ENCODE data around the gene FBXW8. TPM values are rescaled to one million over a fixed set of nuclear protein-coding genes. Genes with fewer than 3 reads are reported as not detected.

Gene FBXW8
- total and polyA plus RNA-seq, 2 donors (not counting 3 experiments of a cell fraction or from before 2014, with no cell fraction given): 15.4 TPM

DNA sequence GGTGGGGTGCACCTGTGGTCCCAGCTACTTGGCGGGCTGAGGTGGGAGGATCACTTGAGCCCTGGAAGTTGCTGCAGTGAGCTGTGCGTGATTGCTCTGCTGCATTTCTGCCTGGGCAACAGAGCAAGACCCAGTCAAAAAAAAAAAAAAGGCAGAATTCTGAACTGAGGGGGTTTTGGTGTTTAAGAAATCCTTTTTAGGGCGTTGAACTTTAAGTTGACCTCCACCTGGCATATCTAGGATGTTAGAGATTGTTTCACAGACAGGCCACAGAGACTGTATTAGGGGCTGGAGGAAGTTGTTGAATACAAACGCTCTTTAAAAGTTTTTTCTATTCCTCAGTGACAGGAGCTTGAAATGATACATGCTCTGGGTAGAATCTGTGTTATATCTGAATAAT, 60.5 kb downstream of the FBXW8 start:
- Histone ChIP-seq H3K9me3 (replicated peaks; ENCODE audit: control insufficient read depth, insufficient read depth, low read length) (no peaks in the 10 kb centered on the region), H3K4me3 (replicated peaks in 1 of 3; ENCODE audit: insufficient read depth in 1 of 3, low read depth in 1 of 3, low read length in 3 of 3) (no peak overlapping the region), H2AFZ (ENCODE audit: low read depth, low read length) (no peak overlapping the region), H3K27me3 (ENCODE audit: control insufficient read depth in 2 of 2, insufficient read depth in 2 of 2, low read length in 2 of 2) (no peaks in the 10 kb centered on the region), H3K4me2 (ENCODE audit: insufficient read depth, low read length) (no peak overlapping the region), H3K27ac (ENCODE audit: insufficient read depth, low read depth, low read length) (no peak overlapping the region), H3K36me3 (ENCODE audit: control insufficient read depth in 2 of 2, extremely low read depth in 1 of 2, insufficient read depth in 2 of 2, low read length in 2 of 2) (peaks cover 2 to 5% of the 10 kb centered on the region in 2 experiments), H3K4me1 (ENCODE audit: control insufficient read depth, extremely low read depth, insufficient read depth, low read length) (no peaks in the 10 kb centered on the region), H3K9me1 (replicated peaks; ENCODE audit: control insufficient read depth, extremely low read depth, insufficient read depth, low read length) (no peaks in the 10 kb centered on the region), H3K79me2 (ENCODE audit: control insufficient read depth, insufficient read depth, low read length) (no peaks in the 10 kb centered on the region), H3K9ac (replicated peaks; ENCODE audit: extremely low read depth, insufficient read depth, low read length) (no peak overlapping the region), H4K20me1 (replicated peaks; ENCODE audit: control insufficient read depth, extremely low read depth, insufficient read depth, low read length) (no peaks in the 10 kb centered on the region)
- TF ChIP-seq MYC (IDR thresholded peaks at IDR 0.05; ENCODE audit: low read depth, low read length) (no peak), GATA2 (IDR thresholded peaks at IDR 0.05; ENCODE audit: insufficient read depth, insufficient read length, low read depth, low read length) (no peak), POLR2AphosphoS5 (IDR thresholded peaks at IDR 0.05; ENCODE audit: insufficient read depth, low read depth, low read length) (no peak), FOS (IDR thresholded peaks at IDR 0.05; ENCODE audit: borderline replicate concordance, insufficient read depth, low read length) (no peak), JUN (IDR thresholded peaks at IDR 0.05; ENCODE audit: borderline replicate concordance, insufficient read depth, insufficient read length, low read depth) (no peak), POLR2A (IDR thresholded peaks at IDR 0.05; ENCODE audit: low read depth, low read length) (no peak), EZH2 (IDR thresholded peaks at IDR 0.05; ENCODE audit: borderline replicate concordance, low read depth, low read length, severe bottlenecking) (no peak)
- TF ChIP-seq, protein P1, sequence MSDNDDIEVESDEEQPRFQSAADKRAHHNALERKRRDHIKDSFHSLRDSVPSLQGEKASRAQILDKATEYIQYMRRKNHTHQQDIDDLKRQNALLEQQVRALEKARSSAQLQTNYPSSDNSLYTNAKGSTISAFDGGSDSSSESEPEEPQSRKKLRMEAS (IDR thresholded peaks at IDR 0.05; ENCODE audit: insufficient read depth, insufficient read length): no peak
- TF ChIP-seq, protein P2, sequence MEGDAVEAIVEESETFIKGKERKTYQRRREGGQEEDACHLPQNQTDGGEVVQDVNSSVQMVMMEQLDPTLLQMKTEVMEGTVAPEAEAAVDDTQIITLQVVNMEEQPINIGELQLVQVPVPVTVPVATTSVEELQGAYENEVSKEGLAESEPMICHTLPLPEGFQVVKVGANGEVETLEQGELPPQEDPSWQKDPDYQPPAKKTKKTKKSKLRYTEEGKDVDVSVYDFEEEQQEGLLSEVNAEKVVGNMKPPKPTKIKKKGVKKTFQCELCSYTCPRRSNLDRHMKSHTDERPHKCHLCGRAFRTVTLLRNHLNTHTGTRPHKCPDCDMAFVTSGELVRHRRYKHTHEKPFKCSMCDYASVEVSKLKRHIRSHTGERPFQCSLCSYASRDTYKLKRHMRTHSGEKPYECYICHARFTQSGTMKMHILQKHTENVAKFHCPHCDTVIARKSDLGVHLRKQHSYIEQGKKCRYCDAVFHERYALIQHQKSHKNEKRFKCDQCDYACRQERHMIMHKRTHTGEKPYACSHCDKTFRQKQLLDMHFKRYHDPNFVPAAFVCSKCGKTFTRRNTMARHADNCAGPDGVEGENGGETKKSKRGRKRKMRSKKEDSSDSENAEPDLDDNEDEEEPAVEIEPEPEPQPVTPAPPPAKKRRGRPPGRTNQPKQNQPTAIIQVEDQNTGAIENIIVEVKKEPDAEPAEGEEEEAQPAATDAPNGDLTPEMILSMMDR (IDR thresholded peaks at IDR 0.05; ENCODE audit: extremely low read depth in 1 of 2, insufficient read depth in 1 of 2, low read depth in 1 of 2, low read length in 2 of 2): no peak
- POLR2A ChIA-PET: no interaction called here
- CTCF ChIA-PET: no interaction called here
- FAIRE-seq: no peak
- no peak for DNase-seq (ENCODE audit: low read depth, low spot score)
- BruUV-seq (replicated peaks): no TSS peak
- dilution Hi-C loops (cut with MboI; ENCODE audit: extremely low pct_ligation_motif_present, low sequenced_read_pairs): no loop called here
- intact Hi-C loops (cut with micrococcal nuclease): no loop called here

All from endothelial cell of umbilical vein (primary cell).